Hindlimb muscle (tissue), 1 donor: Measurements from ENCODE around the gene PRR20D. TPM values are rescaled to one million over a fixed set of nuclear protein-coding genes. Genes with fewer than 3 reads are reported as not detected.
"Not testable (repeated sequence)": the region's sequence is repeated elsewhere in the genome, so short reads cannot be mapped to it uniquely, and the experiment has no call there.

ENCODE experiments used
- DNase-seq: peaks from one replicate; pipeline ENCODE4 v3.0.0-alpha.2; 2013
- polyA plus RNA-seq: library from polyadenylated mRNA; unstranded; fragments of 120-200 nt; gene quantifications from one replicate; pipeline ENCODE4 v1.2.1, GENCODE V29; 2013; ENCODE audit not compliant: insufficient read length

PRR20D gene
- not detected for polyA plus RNA-seq

DNA sequence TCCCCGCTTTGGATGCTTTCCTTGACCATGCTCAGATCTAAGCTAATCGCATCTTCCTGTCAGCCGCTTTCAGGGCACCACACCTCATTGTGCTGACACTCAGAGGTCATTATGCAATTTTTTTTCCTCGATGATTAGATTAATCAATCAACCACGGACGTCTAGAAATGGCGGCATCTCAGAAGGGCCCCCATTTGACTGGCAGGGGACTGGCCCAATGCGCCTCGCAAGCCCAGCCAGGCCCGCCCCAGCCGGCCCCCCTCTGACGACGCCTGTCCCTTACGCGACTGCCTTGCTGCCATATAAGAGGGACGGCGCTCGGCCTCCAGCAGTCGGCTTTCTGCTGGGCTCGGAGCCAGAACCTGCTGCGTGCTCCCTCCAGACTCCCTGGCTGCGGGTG is at the start of gene PRR20D:
PRR20D (plus strand) TSS at position 301 of the 400 bp plus-strand sequence. CDS start 387 bp downstream, outside the sequence.
- not testable (repeated sequence) for DNase-seq

DNA sequence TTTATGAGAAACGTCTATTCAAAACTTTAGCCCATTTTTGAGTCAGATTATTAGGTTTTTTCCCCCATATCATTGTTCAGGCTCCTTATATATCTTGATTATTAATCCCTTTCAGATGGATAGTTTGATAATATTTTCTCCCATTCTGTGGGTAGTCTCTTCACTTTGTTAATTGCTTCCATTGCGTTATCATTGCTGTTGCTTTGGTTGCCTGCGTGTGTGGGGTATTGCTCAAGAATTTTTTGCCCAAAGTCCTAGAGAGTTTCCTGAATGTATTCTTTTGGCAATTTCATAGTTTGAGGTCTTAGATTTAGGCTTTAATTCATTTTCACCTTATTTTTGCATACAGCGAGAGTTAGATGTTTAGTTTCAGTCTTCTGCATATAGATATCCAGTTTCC is 45.5 kb upstream of the PRR20D start:
- DNase-seq, result no peak

- peak; percentile 84 for DNase-seq
Measured at GRCh38 chr13:57123681-57124080, 36.8 kb upstream of the PRR20D start.

- DNase-seq, result no peak
Measured at GRCh38 chr13:57128909-57129308, 31.5 kb upstream of the PRR20D start.

GRCh38 chr13:57136093-57136492 is 24.3 kb upstream of the PRR20D start:
- DNase-seq, result no peak

- no peak for DNase-seq
Measured at GRCh38 chr13:57137585-57137984, 22.8 kb upstream of the PRR20D start.

- DNase-seq, result no peak
Measured at GRCh38 chr13:57138988-57139387, 21.4 kb upstream of the PRR20D start.

GRCh38 chr13:57139781-57140180 is 20.7 kb upstream of the PRR20D start:
- DNase-seq, result not testable (repeated sequence)

- not testable (repeated sequence) for DNase-seq
Measured at GRCh38 chr13:57140235-57140968, 20.0 kb upstream of the PRR20D start, which contains the start of gene PRR20A. Gene PRR20A, plus strand, starts transcription at chr13:57140918. Its CDS starts 387 bp downstream, at chr13:57141305.

- DNase-seq, result not testable (repeated sequence)
Measured at GRCh38 chr13:57147188-57147587, 13.2 kb upstream of the PRR20D start, which contains the start of gene PRR20B. Gene PRR20B, plus strand, starts transcription at chr13:57147488. Its CDS starts 387 bp downstream, at chr13:57147875.

DNA sequence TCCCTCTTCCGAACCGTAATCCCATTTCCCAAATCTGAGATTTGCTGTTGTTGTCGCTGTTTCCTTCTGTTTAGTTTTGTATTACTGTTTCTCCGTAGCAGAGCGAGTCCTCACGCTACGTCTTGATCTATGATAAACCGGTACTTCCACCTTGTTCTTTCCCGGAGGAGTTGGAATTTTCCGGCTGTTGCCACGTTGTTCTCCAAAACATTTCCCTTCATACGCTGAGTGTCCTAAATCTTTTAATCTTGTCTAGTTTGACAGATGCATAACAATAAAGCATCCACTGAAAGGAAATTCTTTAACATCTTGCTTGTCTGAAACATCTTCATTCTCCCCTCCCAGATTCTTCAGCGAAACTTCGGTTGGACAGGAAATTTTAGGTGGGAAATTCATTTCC is 12.3 kb upstream of the PRR20D start:
- not testable (repeated sequence) for DNase-seq

DNA sequence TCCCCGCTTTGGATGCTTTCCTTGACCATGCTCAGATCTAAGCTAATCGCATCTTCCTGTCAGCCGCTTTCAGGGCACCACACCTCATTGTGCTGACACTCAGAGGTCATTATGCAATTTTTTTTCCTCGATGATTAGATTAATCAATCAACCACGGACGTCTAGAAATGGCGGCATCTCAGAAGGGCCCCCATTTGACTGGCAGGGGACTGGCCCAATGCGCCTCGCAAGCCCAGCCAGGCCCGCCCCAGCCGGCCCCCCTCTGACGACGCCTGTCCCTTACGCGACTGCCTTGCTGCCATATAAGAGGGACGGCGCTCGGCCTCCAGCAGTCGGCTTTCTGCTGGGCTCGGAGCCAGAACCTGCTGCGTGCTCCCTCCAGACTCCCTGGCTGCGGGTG is 6.7 kb upstream of the PRR20D start, which contains the start of gene PRR20C:
PRR20C (plus strand) TSS at position 301 of the 400 bp plus-strand sequence. CDS start 387 bp downstream, outside the sequence.
- DNase-seq, result not testable (repeated sequence)

DNA sequence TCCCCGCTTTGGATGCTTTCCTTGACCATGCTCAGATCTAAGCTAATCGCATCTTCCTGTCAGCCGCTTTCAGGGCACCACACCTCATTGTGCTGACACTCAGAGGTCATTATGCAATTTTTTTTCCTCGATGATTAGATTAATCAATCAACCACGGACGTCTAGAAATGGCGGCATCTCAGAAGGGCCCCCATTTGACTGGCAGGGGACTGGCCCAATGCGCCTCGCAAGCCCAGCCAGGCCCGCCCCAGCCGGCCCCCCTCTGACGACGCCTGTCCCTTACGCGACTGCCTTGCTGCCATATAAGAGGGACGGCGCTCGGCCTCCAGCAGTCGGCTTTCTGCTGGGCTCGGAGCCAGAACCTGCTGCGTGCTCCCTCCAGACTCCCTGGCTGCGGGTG is 6.5 kb downstream of the PRR20D start, which contains the start of gene PRR20E:
PRR20E (plus strand) TSS at position 301 of the 400 bp plus-strand sequence. CDS start 387 bp downstream, outside the sequence.
- DNase-seq, result not testable (repeated sequence)

DNA sequence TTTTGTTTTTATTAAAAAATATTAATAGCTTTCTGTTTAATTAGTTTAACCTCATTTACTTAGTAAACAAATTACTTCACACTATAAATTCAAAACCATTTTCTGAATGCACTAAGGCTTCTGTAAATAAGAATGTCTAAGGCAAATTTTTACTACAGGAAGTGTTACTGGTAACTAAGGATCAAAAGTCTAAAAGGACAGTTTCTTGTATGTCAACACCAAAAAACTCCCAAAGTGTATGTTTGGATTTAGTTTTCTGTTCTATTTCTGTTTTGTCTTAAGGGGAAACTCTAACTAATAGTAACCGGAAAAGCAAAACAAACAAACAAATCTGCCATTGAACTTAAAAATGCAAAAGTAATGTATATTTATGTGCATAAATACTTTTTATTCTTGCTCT is 31.2 kb downstream of the PRR20D start:
- DNase-seq, result no peak

GRCh38 chr13:57212989-57213388 is 52.6 kb downstream of the PRR20D start:
- no peak for DNase-seq

Other genes starting within 250 kb of the PRR20D start
- gene PRR20A, start 19.7 kb upstream of the PRR20D start, polyA plus RNA-seq, result not detected
- not detected for gene PRR20B, start 13.1 kb upstream of the PRR20D start, polyA plus RNA-seq
- gene PRR20C, start 6.6 kb upstream of the PRR20D start, polyA plus RNA-seq, result not detected
- not detected for gene PRR20E, start 6.6 kb downstream of the PRR20D start, polyA plus RNA-seq